ENCODE measurements around the gene SREK1. TPM values are rescaled to one million over a fixed set of nuclear protein-coding genes. Genes with fewer than 3 reads are reported as not detected.
A peak's percentile ranks its signal among the peaks of the same experiment; 100 is the strongest.

Gene SREK1
- total RNA-seq, 1 donor from 2014 or later = 66.1 TPM

GRCh38 chr5:66223637-66224036 is 79.5 kb downstream of the SREK1 start:
- H3K27ac ChIP-seq (ENCODE audit: low read depth, low read length) = no peak overlapping the region
- no peak overlapping the region for H3K9ac ChIP-seq (ENCODE audit: low read length)
- H2AFZ ChIP-seq (ENCODE audit: low read depth, low read length) = no peak overlapping the region
- H3K4me1 ChIP-seq (ENCODE audit: insufficient read depth, low read length) = no peaks in the 10 kb centered on the region
- Mint-ChIP-seq H3K9me3 (ENCODE audit: unreplicated experiment) (peaks cover 14% of the 10 kb centered on the region), H3K4me1 (ENCODE audit: low read depth, unreplicated experiment) (no peaks in the 10 kb centered on the region), H3K27ac (ENCODE audit: unreplicated experiment) (no peak overlapping the region), H3K36me3 (ENCODE audit: low read depth, unreplicated experiment) (no peaks in the 10 kb centered on the region), H3K4me3 (ENCODE audit: unreplicated experiment) (no peak overlapping the region), H3K27me3 (ENCODE audit: low read depth, unreplicated experiment) (peaks cover 5% of the 10 kb centered on the region)
- peaks cover 2% of the 10 kb centered on the region for H3K9me3 ChIP-seq (ENCODE audit: insufficient read depth, low read depth, low read length)
- TF ChIP-seq EZH2 (IDR thresholded peaks at IDR 0.05; ENCODE audit: insufficient read depth, low read length) = no peak
- TF ChIP-seq, protein P1, sequence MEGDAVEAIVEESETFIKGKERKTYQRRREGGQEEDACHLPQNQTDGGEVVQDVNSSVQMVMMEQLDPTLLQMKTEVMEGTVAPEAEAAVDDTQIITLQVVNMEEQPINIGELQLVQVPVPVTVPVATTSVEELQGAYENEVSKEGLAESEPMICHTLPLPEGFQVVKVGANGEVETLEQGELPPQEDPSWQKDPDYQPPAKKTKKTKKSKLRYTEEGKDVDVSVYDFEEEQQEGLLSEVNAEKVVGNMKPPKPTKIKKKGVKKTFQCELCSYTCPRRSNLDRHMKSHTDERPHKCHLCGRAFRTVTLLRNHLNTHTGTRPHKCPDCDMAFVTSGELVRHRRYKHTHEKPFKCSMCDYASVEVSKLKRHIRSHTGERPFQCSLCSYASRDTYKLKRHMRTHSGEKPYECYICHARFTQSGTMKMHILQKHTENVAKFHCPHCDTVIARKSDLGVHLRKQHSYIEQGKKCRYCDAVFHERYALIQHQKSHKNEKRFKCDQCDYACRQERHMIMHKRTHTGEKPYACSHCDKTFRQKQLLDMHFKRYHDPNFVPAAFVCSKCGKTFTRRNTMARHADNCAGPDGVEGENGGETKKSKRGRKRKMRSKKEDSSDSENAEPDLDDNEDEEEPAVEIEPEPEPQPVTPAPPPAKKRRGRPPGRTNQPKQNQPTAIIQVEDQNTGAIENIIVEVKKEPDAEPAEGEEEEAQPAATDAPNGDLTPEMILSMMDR (IDR thresholded peaks at IDR 0.05; ENCODE audit: insufficient read depth, low read depth, low read length) = peak; percentile 9
- no peak overlapping the region for H3K4me3 ChIP-seq (ENCODE audit: insufficient read depth, low read depth, low read length)
- H3K36me3 ChIP-seq (ENCODE audit: insufficient read depth, low read length) = no peaks in the 10 kb centered on the region
- H3K79me2 ChIP-seq (ENCODE audit: insufficient read depth, low read length) = no peaks in the 10 kb centered on the region
- H3K4me2 ChIP-seq (ENCODE audit: low read length) = no peak overlapping the region
- FAIRE-seq (no peak), DNase-seq (ENCODE audit: low read depth) (no peak)
- H3K27me3 ChIP-seq (ENCODE audit: insufficient read depth, low read length) = no peaks in the 10 kb centered on the region
- no peaks in the 10 kb centered on the region for H4K20me1 ChIP-seq (ENCODE audit: insufficient read depth, low read length)

DNA sequence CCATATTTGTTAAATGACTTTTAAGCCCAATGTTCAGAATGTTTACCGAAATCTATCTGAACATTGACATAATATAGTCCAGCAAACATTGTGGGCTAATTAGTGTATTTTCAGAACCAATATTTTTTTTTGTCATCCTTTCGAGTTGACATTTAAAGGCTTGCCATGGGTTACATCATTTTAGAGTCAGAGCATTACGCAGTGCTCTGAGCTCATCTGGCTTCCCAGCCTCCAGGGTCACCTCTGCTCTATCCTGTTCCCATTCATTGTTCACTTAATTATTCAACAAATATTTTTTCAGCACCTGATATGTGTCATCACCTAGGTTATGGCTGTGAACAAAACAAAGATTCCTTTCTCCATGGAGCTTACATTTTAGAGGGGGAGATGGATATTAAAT is 80.2 kb downstream of the SREK1 start:
- H3K27ac Mint-ChIP-seq (ENCODE audit: unreplicated experiment) = no peak overlapping the region
- peaks cover 5% of the 10 kb centered on the region for H3K27me3 Mint-ChIP-seq (ENCODE audit: low read depth, unreplicated experiment)
- no peak overlapping the region for H3K4me3 ChIP-seq (ENCODE audit: insufficient read depth, low read depth, low read length)
- no peaks in the 10 kb centered on the region for H3K4me1 ChIP-seq (ENCODE audit: insufficient read depth, low read length)
- H3K4me3 Mint-ChIP-seq (ENCODE audit: unreplicated experiment) = no peak overlapping the region
- H3K79me2 ChIP-seq (ENCODE audit: insufficient read depth, low read length) = no peaks in the 10 kb centered on the region
- peaks cover 2% of the 10 kb centered on the region for H3K9me3 ChIP-seq (ENCODE audit: insufficient read depth, low read depth, low read length)
- DNase-seq (ENCODE audit: low read depth) = no peak
- H3K27ac ChIP-seq (ENCODE audit: low read depth, low read length) = no peak overlapping the region
- FAIRE-seq = no peak
- no peaks in the 10 kb centered on the region for H4K20me1 ChIP-seq (ENCODE audit: insufficient read depth, low read length)
- H2AFZ ChIP-seq (ENCODE audit: low read depth, low read length) = no peak overlapping the region
- H3K4me1 Mint-ChIP-seq (ENCODE audit: low read depth, unreplicated experiment) = no peaks in the 10 kb centered on the region
- no peaks in the 10 kb centered on the region for H3K36me3 ChIP-seq (ENCODE audit: insufficient read depth, low read length)
- no peak overlapping the region for H3K4me2 ChIP-seq (ENCODE audit: low read length)
- H3K27me3 ChIP-seq (ENCODE audit: insufficient read depth, low read length) = no peaks in the 10 kb centered on the region
- H3K36me3 Mint-ChIP-seq (ENCODE audit: low read depth, unreplicated experiment) = no peaks in the 10 kb centered on the region
- no peak for TF ChIP-seq EZH2 (IDR thresholded peaks at IDR 0.05; ENCODE audit: insufficient read depth, low read length)
- TF ChIP-seq, protein P1 (IDR thresholded peaks at IDR 0.05; ENCODE audit: insufficient read depth, low read depth, low read length) = no peak
- peaks cover 14% of the 10 kb centered on the region for H3K9me3 Mint-ChIP-seq (ENCODE audit: unreplicated experiment)
- H3K9ac ChIP-seq (ENCODE audit: low read length) = no peak overlapping the region

GRCh38 chr5:66224773-66225553 is 80.9 kb downstream of the SREK1 start:
- TF ChIP-seq, protein P1 (IDR thresholded peaks at IDR 0.05; ENCODE audit: insufficient read depth, low read depth, low read length) = no peak
- no peak for TF ChIP-seq EZH2 (IDR thresholded peaks at IDR 0.05; ENCODE audit: insufficient read depth, low read length)
- H3K4me3 ChIP-seq (ENCODE audit: insufficient read depth, low read depth, low read length) = no peak overlapping the region
- no peak overlapping the region for H3K4me2 ChIP-seq (ENCODE audit: low read length)
- H3K27ac ChIP-seq (ENCODE audit: low read depth, low read length) = no peak overlapping the region
- H4K20me1 ChIP-seq (ENCODE audit: insufficient read depth, low read length) = no peaks in the 10 kb centered on the region
- H3K36me3 ChIP-seq (ENCODE audit: insufficient read depth, low read length) = no peaks in the 10 kb centered on the region
- no peaks in the 10 kb centered on the region for H3K27me3 ChIP-seq (ENCODE audit: insufficient read depth, low read length)
- Mint-ChIP-seq H3K36me3 (ENCODE audit: low read depth, unreplicated experiment) (no peaks in the 10 kb centered on the region), H3K27me3 (ENCODE audit: low read depth, unreplicated experiment) (peaks cover 2% of the 10 kb centered on the region), H3K4me3 (ENCODE audit: unreplicated experiment) (no peak overlapping the region), H3K9me3 (ENCODE audit: unreplicated experiment) (peaks cover 14% of the 10 kb centered on the region), H3K4me1 (ENCODE audit: low read depth, unreplicated experiment) (no peaks in the 10 kb centered on the region), H3K27ac (ENCODE audit: unreplicated experiment) (no peak overlapping the region)
- DNase-seq (ENCODE audit: low read depth) (no peak), FAIRE-seq (no peak)
- H3K79me2 ChIP-seq (ENCODE audit: insufficient read depth, low read length) = no peaks in the 10 kb centered on the region
- H3K4me1 ChIP-seq (ENCODE audit: insufficient read depth, low read length) = no peaks in the 10 kb centered on the region
- peaks cover 2% of the 10 kb centered on the region for H3K9me3 ChIP-seq (ENCODE audit: insufficient read depth, low read depth, low read length)
- H3K9ac ChIP-seq (ENCODE audit: low read length) = no peak overlapping the region
- H2AFZ ChIP-seq (ENCODE audit: low read depth, low read length) = no peak overlapping the region

Data from astrocyte (in vitro differentiated cells and primary cell).